ENCODE measurements around the gene SORCS1.
A peak's percentile ranks its signal among the peaks of the same experiment; 100 is the strongest.

SORCS1 gene

DNA sequence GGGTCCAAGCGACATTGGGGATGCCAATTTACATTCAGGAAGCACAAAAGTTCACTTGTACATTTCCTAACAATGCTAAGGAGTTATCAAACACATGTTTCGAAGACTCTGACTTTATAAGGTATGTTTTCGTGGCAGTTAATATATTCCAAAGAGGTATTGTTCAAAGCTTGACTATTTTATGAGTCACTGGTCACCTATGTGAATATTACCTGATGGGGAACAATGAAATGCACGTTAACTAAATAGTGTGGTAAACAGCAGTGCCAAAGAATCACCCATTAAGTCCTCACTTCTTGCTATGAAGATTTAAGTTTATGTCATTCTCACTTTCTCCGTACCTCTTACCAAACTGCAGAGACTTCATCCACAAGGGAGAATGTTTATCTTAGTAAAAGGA lies 550.2 kb downstream of the SORCS1 start:
- H3K9ac ChIP-seq (ENCODE audit: low read length) = no peak overlapping the region

GRCh38 chr10:106612381-106612780 lies 552.1 kb downstream of the SORCS1 start:
- no peaks in the 10 kb centered on the region for H3K36me3 ChIP-seq (replicated peaks; ENCODE audit: insufficient read depth, low read length)
- H3K9me3 ChIP-seq (replicated peaks; ENCODE audit: insufficient read depth, low read length) = no peaks in the 10 kb centered on the region
- H3K4me1 ChIP-seq (ENCODE audit: low read length) = no peaks in the 10 kb centered on the region
- no peak overlapping the region for H3K27ac ChIP-seq (ENCODE audit: low read length)
- no peak overlapping the region for H2AFZ ChIP-seq (ENCODE audit: low read length)
- DNase-seq = no peak
- H3K9ac ChIP-seq (ENCODE audit: low read length) = no peak overlapping the region
- no peaks in the 10 kb centered on the region for H3K9me2 ChIP-seq (replicated peaks; ENCODE audit: insufficient read depth, low read length)
- no peak overlapping the region for H3K4me3 ChIP-seq (ENCODE audit: low read length)
- TF ChIP-seq EZH2phosphoT487 (IDR thresholded peaks at IDR 0.05; ENCODE audit: low read length) = no peak
- TF ChIP-seq CTCF (IDR thresholded peaks at IDR 0.05; ENCODE audit: low read length) = no peak
- no peak for TF ChIP-seq EZH2 (optimal IDR thresholded peaks at IDR 0.05; ENCODE audit: low read depth, low read length)
- no peaks in the 10 kb centered on the region for H3F3A ChIP-seq (ENCODE audit: insufficient read depth, low read length)
- no peaks in the 10 kb centered on the region for H4K20me1 ChIP-seq (ENCODE audit: insufficient read depth, low read length)
- H3K79me2 ChIP-seq (ENCODE audit: low read length) = no peaks in the 10 kb centered on the region
- H3K27me3 ChIP-seq (replicated peaks; ENCODE audit: insufficient read depth, low read length) = no peaks in the 10 kb centered on the region
- H3K4me2 ChIP-seq (ENCODE audit: low read depth, low read length) = no peak overlapping the region

More for the DNA sequence above, 550.2 kb downstream of the SORCS1 start:
- Histone ChIP-seq H2AFZ (ENCODE audit: low read length) (no peak overlapping the region), H3F3A (ENCODE audit: insufficient read depth, low read length) (no peaks in the 10 kb centered on the region), H3K9me2 (replicated peaks; ENCODE audit: insufficient read depth, low read length) (no peaks in the 10 kb centered on the region), H3K27ac (ENCODE audit: low read length) (no peak overlapping the region), H3K4me1 (ENCODE audit: low read length) (no peaks in the 10 kb centered on the region), H3K4me2 (ENCODE audit: low read depth, low read length) (no peak overlapping the region), H3K79me2 (ENCODE audit: low read length) (no peaks in the 10 kb centered on the region), H3K4me3 (ENCODE audit: low read length) (no peak overlapping the region), H4K20me1 (ENCODE audit: insufficient read depth, low read length) (no peaks in the 10 kb centered on the region), H3K27me3 (replicated peaks; ENCODE audit: insufficient read depth, low read length) (no peaks in the 10 kb centered on the region), H3K9me3 (replicated peaks; ENCODE audit: insufficient read depth, low read length) (no peaks in the 10 kb centered on the region), H3K36me3 (replicated peaks; ENCODE audit: insufficient read depth, low read length) (no peaks in the 10 kb centered on the region)
- TF ChIP-seq CTCF (IDR thresholded peaks at IDR 0.05; ENCODE audit: low read length) (no peak), EZH2 (optimal IDR thresholded peaks at IDR 0.05; ENCODE audit: low read depth, low read length) (no peak), EZH2phosphoT487 (IDR thresholded peaks at IDR 0.05; ENCODE audit: low read length) (no peak)
- DNase-seq = no peak

DNA sequence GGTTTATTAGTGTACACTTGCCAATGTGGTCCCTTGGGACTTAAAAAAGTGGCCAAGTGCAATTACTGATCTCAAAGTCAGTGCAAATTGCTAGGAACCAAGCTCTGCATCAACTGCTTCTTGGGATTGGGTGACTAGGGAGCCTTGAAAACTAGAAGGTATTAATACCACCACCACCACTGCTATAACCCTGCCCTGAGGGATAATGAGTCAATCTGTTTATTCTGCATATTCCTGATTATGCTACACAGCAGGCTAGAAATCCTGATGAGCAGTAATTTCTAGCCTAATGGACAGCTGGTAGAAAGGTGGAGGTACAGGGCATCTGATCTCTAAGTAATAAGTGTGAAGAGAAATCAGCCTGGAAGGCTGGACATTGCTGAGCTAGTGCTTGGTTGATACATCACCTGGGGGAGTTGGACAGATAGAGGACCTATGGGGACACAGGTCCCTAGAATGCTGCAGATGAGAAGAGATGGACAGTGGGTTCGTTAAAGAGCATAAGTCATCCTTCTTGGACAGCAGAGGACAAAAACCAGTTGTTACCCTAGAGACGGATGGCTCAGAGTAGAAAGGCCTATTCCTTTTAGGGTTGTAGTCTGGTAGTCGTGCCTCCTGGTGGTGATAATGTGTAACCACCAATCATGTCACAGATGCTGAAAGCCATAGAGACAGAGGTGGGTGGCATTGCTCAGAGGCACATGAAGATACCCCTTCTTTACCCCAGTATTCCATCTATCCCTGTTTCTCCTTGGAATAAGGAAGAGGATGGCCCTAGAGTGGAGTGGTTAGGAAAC lies 554.8 kb downstream of the SORCS1 start:
- Histone ChIP-seq H3K27me3 (replicated peaks; ENCODE audit: insufficient read depth, low read length) (no peaks in the 10 kb centered on the region), H3F3A (ENCODE audit: insufficient read depth, low read length) (no peaks in the 10 kb centered on the region), H3K9me3 (replicated peaks; ENCODE audit: insufficient read depth, low read length) (no peaks in the 10 kb centered on the region), H3K36me3 (replicated peaks; ENCODE audit: insufficient read depth, low read length) (no peaks in the 10 kb centered on the region), H3K27ac (ENCODE audit: low read length) (no peak overlapping the region), H2AFZ (ENCODE audit: low read length) (no peak overlapping the region), H3K9ac (ENCODE audit: low read length) (no peak overlapping the region), H3K79me2 (ENCODE audit: low read length) (no peaks in the 10 kb centered on the region), H4K20me1 (ENCODE audit: insufficient read depth, low read length) (no peaks in the 10 kb centered on the region), H3K9me2 (replicated peaks; ENCODE audit: insufficient read depth, low read length) (no peaks in the 10 kb centered on the region), H3K4me3 (ENCODE audit: low read length) (no peak overlapping the region), H3K4me2 (ENCODE audit: low read depth, low read length) (no peak overlapping the region), H3K4me1 (ENCODE audit: low read length) (no peaks in the 10 kb centered on the region)
- no peak for DNase-seq
- TF ChIP-seq CTCF (IDR thresholded peaks at IDR 0.05; ENCODE audit: low read length) (0 out of 2 replicates have a peak, but pooled peaks have one; percentile 6), EZH2phosphoT487 (IDR thresholded peaks at IDR 0.05; ENCODE audit: low read length) (no peak)
